Aorta (tissue), 5 donors: ENCODE data around the gene CLEC10A. TPM values are rescaled to one million over a fixed set of nuclear protein-coding genes. Genes with fewer than 3 reads are reported as not detected.
"Not testable (repeated sequence)": the region's sequence is repeated elsewhere in the genome, so short reads cannot be mapped to it uniquely, and the experiment has no call there.

ENCODE experiments used
- ATAC-seq: fragments of 200-7000 bp; cut with Tn5 transposase; one replicate; pipeline ENCODE4 v1.9.1; 2022; ENCODE audit warnings: moderate library complexity; ENCODE audit not compliant: low FRiP score
- DNase-seq, 2 donors: peaks; one replicate each; pipeline ENCODE4 v3.0.0-alpha.2; 2020
- H3K27ac ChIP-seq, 2 donors: one replicate each; pipeline ENCODE4 v1.5.1; 2013; ENCODE audit warnings: low read length in 2 of 2, mild to moderate bottlenecking in 2 of 2, moderate library complexity in 2 of 2, control low read depth in 1 of 2, inconsistent platforms in 1 of 2, low read depth in 1 of 2
- H3K27me3 ChIP-seq, 2 donors: one replicate each; pipeline ENCODE4 v1.6.1; 2013; ENCODE audit warnings: control low read depth in 1 of 2, low read length in 1 of 2, mild to moderate bottlenecking in 1 of 2, moderate library complexity in 1 of 2; ENCODE audit not compliant: insufficient read depth in 2 of 2, control insufficient read depth in 1 of 2
- H3K36me3 ChIP-seq, 2 donors: one replicate each; pipeline ENCODE4 v1.6.1; 2013; ENCODE audit warnings: control low read depth in 1 of 2, low read length in 1 of 2, mild to moderate bottlenecking in 1 of 2; ENCODE audit not compliant: insufficient read depth in 2 of 2, control insufficient read depth in 1 of 2
- H3K4me1 ChIP-seq, 2 donors: one replicate each; pipeline ENCODE4 v1.6.1; 2013; ENCODE audit warnings: low read length in 2 of 2, control low read depth in 1 of 2, mild to moderate bottlenecking in 1 of 2, moderate library complexity in 1 of 2; ENCODE audit not compliant: insufficient read depth in 2 of 2, control insufficient read depth in 1 of 2
- H3K4me3 ChIP-seq, 2 donors: one replicate each; pipeline ENCODE4 v1.5.1; 2013; ENCODE audit warnings: low read length in 2 of 2, control low read depth in 1 of 2, mild to moderate bottlenecking in 1 of 2
- H3K9me3 ChIP-seq: one replicate; pipeline ENCODE4 v1.6.1; 2013; ENCODE audit warnings: mild to moderate bottlenecking, low read length; ENCODE audit not compliant: control insufficient read depth
- WGBS, 2 donors: extraction: QIAGEN DNeasy Blood & Tissue Kit; methylation state at CpG; one replicate each; pipeline ENCODE4 v1.1.7; 2013; 5-methylcytosine and 5-hydroxymethylcytosine counted together
- intact Hi-C, 2 donors: fragments of 100-400 bp; cut with DNase I; formaldehyde crosslinking; loops; one replicate each; pipeline versions ENCODE4 v1.14.2 to v1.15.0; 2022
- polyA plus RNA-seq, 2 donors: library from polyadenylated mRNA; stranded (reverse); fragments of 200-250 nt; gene quantifications; one replicate each; pipeline ENCODE4 v1.2.3, GENCODE V29; 2013
- total RNA-seq, 2 donors: library from RNA; stranded (reverse); fragmentation: NEBNext Ultra II Directional; extraction: Animal tissue kit (Norgen Biotek cat#: 25700); gene quantifications; one replicate each; pipeline ENCODE4 v1.2.1, GENCODE V29; 2021
- donor health status: healthy with polysubstance abuse.
- donor health status: Bipolar disorder and iron deficiency.
- donor health status: DM: no; HTN: no; CAD: no.
- donor health status: DM: no; HTN: no; CAD: no.
- donor health status: DM: yes; HTN: yes; CAD: no.

CLEC10A gene
- total and polyA plus RNA-seq, 4 donors: 1.9 to 29.1 (median 5.0) TPM

DNA sequence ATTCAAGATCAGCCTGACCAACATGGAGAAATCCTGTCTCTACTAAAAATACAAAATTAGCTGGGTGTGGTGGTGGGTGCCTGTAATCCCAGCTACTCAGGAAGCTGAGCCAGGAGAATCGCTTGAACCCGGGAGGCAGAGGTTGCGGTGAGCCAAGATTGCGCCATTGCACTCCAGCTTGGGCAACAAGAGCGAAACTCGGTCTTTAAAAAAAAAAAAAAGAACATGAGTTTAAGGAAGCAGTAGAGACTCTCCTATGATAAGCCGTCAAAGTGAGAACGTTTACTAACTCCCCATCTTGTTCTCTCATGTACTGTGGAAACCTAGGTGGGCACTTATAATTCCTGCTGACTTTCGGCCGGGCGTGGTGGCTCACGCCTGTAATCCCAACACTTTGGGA lies 40.6 kb upstream of the CLEC10A start:
- H3K27ac ChIP-seq, ATAC-seq, H3K27me3 ChIP-seq, H3K4me1 ChIP-seq, DNase-seq, intact Hi-C loops, H3K9me3 ChIP-seq, H3K36me3 ChIP-seq, H3K4me3 ChIP-seq: not testable (repeated sequence)
- 82 to 85% methylated on average over 12 of the region's 12 CpGs for WGBS, 2 donors

DNA sequence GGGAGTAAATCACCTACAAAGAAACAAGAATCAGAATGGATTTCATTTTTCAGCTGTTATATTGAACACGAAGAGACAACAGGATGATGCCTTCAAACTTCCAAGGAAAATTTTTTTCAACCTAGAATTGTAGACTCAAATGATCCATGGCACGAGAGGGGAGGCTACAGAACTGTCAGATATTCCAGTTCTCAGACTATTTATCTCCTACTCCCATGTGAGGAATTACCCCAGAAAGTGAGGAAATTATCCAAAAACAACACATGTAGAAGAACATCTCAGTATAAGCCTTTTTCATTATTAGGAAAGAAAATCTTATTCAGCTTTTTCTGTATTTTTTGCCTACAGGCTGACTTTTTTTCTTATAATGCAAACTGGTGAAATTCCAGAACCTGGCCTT lies 40.1 kb upstream of the CLEC10A start:
- Histone ChIP-seq H3K4me3 (no peak overlapping the region), H3K9me3 (peaks cover 4% of the 10 kb centered on the region), H3K27me3 (peaks cover 0 to 2% of the 10 kb centered on the region in 2 donors), H3K27ac (no peak overlapping the region), H3K4me1 (no peaks in the 10 kb centered on the region), H3K36me3 (no peaks in the 10 kb centered on the region)
- ATAC-seq (no peak), DNase-seq (no peak)
- intact Hi-C loops: no loop called here
- 32 to 36% methylated on average over 2 of the region's 2 CpGs for WGBS, 2 donors

DNA sequence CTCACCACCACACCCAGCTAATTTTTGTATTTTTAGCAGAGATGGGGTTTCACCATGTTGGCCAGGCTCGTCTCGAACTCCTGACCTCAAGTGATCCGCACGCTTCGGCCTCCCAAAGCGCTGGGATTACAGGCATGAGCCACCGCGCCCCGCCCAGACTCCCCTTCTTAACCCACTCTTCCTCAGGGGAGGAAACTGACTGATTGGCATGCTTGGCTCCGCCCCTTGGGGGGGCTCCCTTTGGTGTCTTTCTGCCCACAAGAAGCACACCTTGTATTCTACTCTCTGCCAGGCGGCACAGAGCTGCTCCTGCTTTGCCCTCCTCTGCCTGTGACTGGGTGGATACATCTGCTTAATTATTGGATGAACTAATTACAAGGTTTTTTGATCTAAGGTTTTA lies 39.3 kb upstream of the CLEC10A start:
- DNase-seq (peak in 1 of 2 donors; percentile 62), ATAC-seq (no peak)
- Histone ChIP-seq H3K4me3 (no peak overlapping the region), H3K9me3 (peaks cover 4% of the 10 kb centered on the region), H3K36me3 (no peaks in the 10 kb centered on the region), H3K27ac (no peak overlapping the region), H3K4me1 (no peaks in the 10 kb centered on the region), H3K27me3 (peaks cover 0 to 2% of the 10 kb centered on the region in 2 donors)
- WGBS, 2 donors: 74 to 77% methylated on average over 11 of the region's 11 CpGs
- intact Hi-C loops: no loop called here

DNA sequence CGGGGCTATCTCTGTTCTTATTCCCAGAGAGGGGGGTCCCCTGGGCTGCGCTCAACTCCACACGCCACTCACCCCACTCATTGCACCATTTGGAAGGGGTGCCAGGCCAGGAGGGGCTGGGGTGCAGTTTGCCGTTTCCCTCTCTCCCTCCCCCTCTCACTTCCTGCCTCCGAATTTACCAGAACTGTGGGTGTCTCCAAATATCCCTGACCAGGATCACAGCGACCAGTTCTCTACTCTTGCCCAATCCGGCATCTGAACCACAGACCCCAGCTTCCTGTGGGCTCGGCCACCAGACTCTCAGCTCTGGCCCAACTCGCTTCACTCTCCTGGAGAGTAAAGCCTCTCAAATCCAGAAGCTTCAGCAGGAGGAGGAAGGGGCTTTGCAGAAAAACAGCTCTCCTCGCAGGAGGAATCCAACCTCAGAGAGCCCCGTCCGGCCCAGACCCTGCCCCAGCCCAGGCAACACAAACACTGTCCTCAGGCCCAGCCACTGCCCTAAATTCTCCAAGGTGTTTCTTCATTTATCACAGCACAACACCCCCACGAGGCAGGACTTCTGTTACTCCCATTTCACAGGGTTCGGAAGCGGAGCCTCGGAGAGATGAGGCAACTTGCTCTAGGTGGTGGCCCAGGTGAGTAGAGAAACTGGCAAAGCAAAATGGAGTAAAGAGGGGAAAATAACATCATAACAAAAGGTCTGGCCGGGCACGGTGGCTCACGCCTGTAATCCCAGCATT lies 35.0 kb upstream of the CLEC10A start:
- 66% methylated on average over 19 of the region's 19 CpGs for WGBS, 2 donors
- Histone ChIP-seq H3K27ac (no peak overlapping the region), H3K36me3 (no peaks in the 10 kb centered on the region), H3K27me3 (peaks cover 0 to 2% of the 10 kb centered on the region in 2 donors), H3K4me3 (no peak overlapping the region), H3K9me3 (peaks cover 4% of the 10 kb centered on the region), H3K4me1 (no peaks in the 10 kb centered on the region)
- DNase-seq (peak in 1 of 2 donors; percentile 57), ATAC-seq (peak; percentile 17)
- intact Hi-C loops: no loop called here

DNA sequence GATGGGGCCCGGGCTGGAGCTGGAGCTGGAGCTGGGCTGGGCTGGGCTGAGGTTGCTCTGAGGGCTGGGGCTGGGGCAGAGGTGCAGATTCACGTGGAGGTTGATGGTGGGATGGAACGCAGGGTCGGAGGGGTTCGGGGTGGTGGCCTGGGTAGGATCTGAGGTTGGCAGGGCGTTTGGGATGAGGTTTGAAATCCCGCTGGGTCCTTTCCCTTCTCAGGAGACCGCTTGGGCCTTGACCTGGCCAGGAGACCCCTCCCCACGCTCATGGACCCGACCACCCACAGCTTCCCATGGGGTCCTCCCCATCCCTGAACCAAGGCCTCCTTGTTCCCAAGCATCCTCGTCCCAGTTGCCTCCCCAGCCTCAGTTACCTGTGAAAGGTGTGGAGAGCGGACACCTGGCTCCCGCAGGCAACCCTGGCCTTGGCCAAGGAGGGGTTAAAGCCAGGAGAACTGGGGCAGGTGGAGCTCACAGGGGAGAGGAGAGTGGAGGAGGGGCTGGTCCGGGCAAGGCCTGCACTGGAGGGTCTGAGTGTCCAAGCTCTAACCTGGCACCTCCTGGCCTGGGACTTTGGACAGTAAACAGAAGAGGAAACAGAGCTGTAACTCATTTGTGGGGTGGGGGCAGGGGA lies 34.3 kb upstream of the CLEC10A start, which contains the start of gene ASGR2:
Gene ASGR2 (minus strand): TSS at position 582 of the 634 bp plus-strand sequence. CDS start 582 bp downstream, outside the sequence.
- H3K36me3 ChIP-seq: no peaks in the 10 kb centered on the region
- 78 to 81% methylated on average over 14 of the region's 14 CpGs for WGBS, 2 donors
- H3K9me3 ChIP-seq: peaks cover 4% of the 10 kb centered on the region
- H3K4me3 ChIP-seq: no peak within 1 kb of the TSS
- peaks cover 0 to 2% of the 10 kb centered on the region in 2 donors for H3K27me3 ChIP-seq
- no peaks in the 10 kb centered on the region for H3K4me1 ChIP-seq
- no peak within 1 kb of the TSS for H3K27ac ChIP-seq
- intact Hi-C loops: no loop called here
- ATAC-seq (peak; percentile 42), DNase-seq (peak in 1 of 2 donors; percentile 46)

DNA sequence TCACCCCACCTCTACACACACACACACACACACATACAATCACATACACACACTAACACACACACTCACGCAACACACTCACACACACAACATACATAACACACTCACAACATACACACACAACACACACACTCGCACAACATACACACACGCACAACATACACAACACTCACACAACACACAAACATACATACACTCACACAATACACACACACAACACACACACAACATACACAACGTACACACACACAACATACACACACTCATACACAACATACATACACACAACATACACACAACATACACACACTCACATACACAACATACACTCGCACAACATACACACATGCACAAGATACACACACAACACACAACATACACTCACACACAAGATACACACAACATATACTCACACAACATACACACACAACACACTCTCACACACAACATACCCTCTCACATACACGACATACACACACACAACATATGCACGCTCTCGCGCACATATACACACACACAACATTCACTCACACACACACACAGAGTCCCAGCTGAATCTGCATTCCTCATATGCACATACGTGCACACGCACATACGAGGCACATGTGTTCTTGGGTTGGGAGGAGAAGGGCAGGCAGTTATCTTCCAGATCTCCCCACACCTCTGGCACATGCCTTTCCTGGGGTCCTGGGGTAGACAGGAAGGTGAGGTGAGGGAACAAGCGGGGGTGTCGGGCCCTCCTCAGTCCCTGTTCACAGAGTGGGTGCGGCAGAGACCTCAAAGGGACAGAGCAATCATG lies 33.4 kb upstream of the CLEC10A start:
- 86 to 90% methylated on average over 15 of the region's 15 CpGs for WGBS, 2 donors
- intact Hi-C loops: no loop called here
- peaks cover 0 to 2% of the 10 kb centered on the region in 2 donors for H3K27me3 ChIP-seq
- H3K36me3 ChIP-seq: no peaks in the 10 kb centered on the region
- DNase-seq: peak in 1 of 2 donors; percentile 15
- no peak overlapping the region for H3K27ac ChIP-seq
- peaks cover 4% of the 10 kb centered on the region for H3K9me3 ChIP-seq
- H3K4me1 ChIP-seq: no peaks in the 10 kb centered on the region
- no peak for ATAC-seq
- no peak overlapping the region for H3K4me3 ChIP-seq

DNA sequence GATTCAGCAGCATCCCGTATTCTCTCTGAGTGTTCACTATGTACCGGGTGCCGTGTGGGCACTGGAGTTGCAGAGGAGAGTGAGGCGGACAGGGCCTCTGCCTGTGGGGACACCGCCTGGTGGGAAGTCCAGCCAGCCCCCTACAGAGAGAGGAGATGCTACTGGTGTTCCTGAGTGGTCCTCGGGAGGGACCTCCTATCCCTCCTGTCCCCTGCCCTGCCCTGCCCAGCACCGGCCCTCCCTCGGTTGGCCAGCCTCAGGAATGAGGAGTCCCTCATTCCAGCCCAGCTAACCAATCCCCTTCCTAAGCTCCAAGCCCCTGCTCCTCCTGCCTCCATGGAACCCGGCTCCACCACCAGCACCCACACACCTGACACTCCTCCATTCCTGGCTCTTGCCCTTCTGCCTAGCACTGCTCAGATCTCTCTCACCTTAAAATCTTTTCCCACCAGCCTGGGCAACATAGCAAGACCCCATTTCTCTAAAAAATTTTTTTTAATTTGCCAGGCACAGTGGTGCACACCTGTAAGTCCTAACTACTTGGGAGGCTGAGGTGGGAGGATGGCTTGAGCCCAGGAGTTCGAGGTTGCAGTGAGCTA lies 32.6 kb upstream of the CLEC10A start:
- H3K4me3 ChIP-seq: no peak overlapping the region
- 57 to 64% methylated on average over 10 of the region's 10 CpGs for WGBS, 2 donors
- no peaks in the 10 kb centered on the region for H3K4me1 ChIP-seq
- H3K36me3 ChIP-seq: no peaks in the 10 kb centered on the region
- H3K27ac ChIP-seq: no peak overlapping the region
- H3K9me3 ChIP-seq: peaks cover 4% of the 10 kb centered on the region
- H3K27me3 ChIP-seq: peaks cover 0 to 2% of the 10 kb centered on the region in 2 donors
- intact Hi-C loops: no loop called here
- no peak for ATAC-seq
- peak in 1 of 2 donors; percentile 51 for DNase-seq

DNA sequence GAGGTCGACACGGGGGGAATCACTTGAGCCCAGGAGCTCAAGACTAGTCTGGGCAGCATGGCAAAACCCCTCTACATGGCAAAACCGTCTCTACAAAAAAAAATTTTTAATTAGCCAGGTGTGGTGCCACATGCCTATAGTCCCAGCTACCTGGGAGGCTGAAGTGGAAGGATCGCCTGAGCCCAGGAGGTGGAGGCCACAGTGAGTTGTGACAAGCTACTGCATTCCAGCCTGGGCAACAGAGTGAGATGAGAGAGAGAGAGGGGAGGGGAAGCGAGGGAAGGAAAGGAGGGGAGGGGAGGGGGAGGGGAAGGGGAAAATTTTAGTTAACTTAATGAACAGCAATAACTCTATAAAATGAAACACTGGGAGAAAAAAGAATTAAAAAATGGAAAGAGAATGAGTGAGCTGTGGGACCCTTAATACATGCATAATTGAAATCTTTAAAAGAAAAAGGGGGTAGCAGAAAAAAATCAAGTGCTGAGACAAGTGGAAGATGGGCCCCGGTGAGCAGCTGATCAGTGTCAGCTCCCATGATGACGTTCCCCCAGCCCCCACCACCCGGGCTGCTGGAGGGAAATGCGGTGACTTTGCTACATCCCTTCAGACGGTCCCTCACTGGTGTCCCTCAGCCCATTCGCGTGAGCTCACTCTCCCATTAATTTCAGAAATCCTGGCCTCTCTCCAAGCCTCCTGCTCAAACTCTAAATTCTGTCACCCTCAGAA lies 31.9 kb upstream of the CLEC10A start:
- ATAC-seq (no peak), DNase-seq (peak; percentile 42 to 70)
- Histone ChIP-seq H3K36me3 (no peaks in the 10 kb centered on the region), H3K27ac (no peak overlapping the region), H3K9me3 (no peaks in the 10 kb centered on the region), H3K4me1 (no peaks in the 10 kb centered on the region), H3K27me3 (no peaks in the 10 kb centered on the region), H3K4me3 (no peak overlapping the region)
- WGBS, 2 donors: 31 to 41% methylated on average over 11 of the region's 12 CpGs
- intact Hi-C loops: no loop called here
